K562 (cell line): ENCODE measurements around the gene PSMA5. TPM values are rescaled to one million over a fixed set of nuclear protein-coding genes. Genes with fewer than 3 reads are reported as not detected.

ENCODE experiments used
- ATAC-seq: fragments of 200-7000 bp; cut with Tn5 transposase; 3 replicates; pipeline ENCODE4 v1.9.1; 2020; ENCODE audit warnings: moderate library complexity
- BruUV-seq: library from RNA; stranded (reverse); fragments of 400-500 nt; replicated peaks from 2 replicates; lab custom pipeline; 2021; lab: Mats Ljungman, UMichigan
- CTCF ChIA-PET: fragments of 300-600 bp; formaldehyde crosslinking; extraction: SDS; loops from one replicate; lab custom pipeline; 2021; ENCODE audit warnings: low intra/inter-chr PET ratio; lab: Yijun Ruan, JAX
- POLR2A ChIA-PET: fragments of 300-600, 350-650 bp; sonication (Branson Sonifier 250); formaldehyde crosslinking; extraction: SDS; loops from one replicate; lab custom pipeline; 2021; ENCODE audit warnings: antibody characterized with exemption, inconsistent platforms; lab: Yijun Ruan, JAX
- DNase-seq, 4 experiments: peaks; one replicate each; pipeline versions ENCODE4 v3.0.0 to v3.0.0-alpha.2; 2011 to 2018; ENCODE audit warnings: low spot score in 3 of 4, mixed read lengths in 3 of 4; ENCODE audit errors: extremely low read depth in 1 of 4
- FAIRE-seq: peaks from 2 replicates; lab custom pipeline; 2011; peaks lifted over from hg19 to GRCh38; lab: Jason Lieb, UNC
- H2AFZ ChIP-seq: 2 replicates; pipeline ENCODE4 v1.6.0; 2011; ENCODE audit warnings: low read depth, low read length, control low read depth, inconsistent platforms
- H3K27ac ChIP-seq: fragments of 200-600 bp; 3 replicates; pipeline ENCODE4 v1.8.0; 2011; ENCODE audit warnings: low read depth, mild to moderate bottlenecking, control low read depth, inconsistent platforms, low read length, moderate library complexity, mixed read lengths; ENCODE audit errors: extremely low read depth
- H3K27me3 ChIP-seq, 2 experiments: fragments of 300-600 bp in 1 of 2; 2 replicates in 1 of 2; 3 replicates in 1 of 2; pipeline versions ENCODE4 v1.6.0 to v1.8.0; 2011; ENCODE audit warnings: inconsistent platforms in 2 of 2, low read length in 2 of 2, mild to moderate bottlenecking in 1 of 2, mixed read lengths in 1 of 2, moderate library complexity in 1 of 2; ENCODE audit not compliant: control insufficient read depth in 2 of 2, insufficient read depth in 2 of 2
- H3K36me3 ChIP-seq: fragments of 300-600 bp; 3 replicates; pipeline ENCODE4 v1.8.0; 2011; ENCODE audit warnings: mild to moderate bottlenecking, low read length, inconsistent platforms; ENCODE audit not compliant: control insufficient read depth, insufficient read depth
- H3K4me1 ChIP-seq, 2 experiments: fragments of 200-600 bp in 1 of 2; replicated peaks in 1 of 2; 2 replicates in 1 of 2; 3 replicates in 1 of 2; pipeline versions ENCODE4 v1.5.1 to v1.8.0; 2011; ENCODE audit warnings: inconsistent platforms in 2 of 2, low read length in 2 of 2, mild to moderate bottlenecking in 1 of 2, mixed read lengths in 1 of 2, moderate library complexity in 1 of 2; ENCODE audit not compliant: control insufficient read depth in 2 of 2, insufficient read depth in 2 of 2
- H3K4me2 ChIP-seq: 2 replicates; pipeline ENCODE4 v1.6.1; 2011; ENCODE audit warnings: low read length, control low read depth, inconsistent platforms, mixed read lengths; ENCODE audit not compliant: insufficient read depth
- H3K4me3 ChIP-seq: fragments of 200-600 bp; sonication (generic), shearing (Covaris generic); 2 replicates; pipeline ENCODE4 v1.5.1; 2016; ENCODE audit warnings: control low read depth, inconsistent platforms
- H3K79me2 ChIP-seq: fragments of 200-600 bp; 3 replicates; pipeline ENCODE4 v1.8.0; 2011; ENCODE audit warnings: low read length, inconsistent platforms; ENCODE audit not compliant: control insufficient read depth, insufficient read depth
- H3K9ac ChIP-seq, 2 experiments: 2 replicates each; pipeline versions ENCODE4 v1.6.0 to v1.6.1; 2011; ENCODE audit warnings: low read depth in 2 of 2, low read length in 2 of 2, control low read depth in 1 of 2, inconsistent platforms in 1 of 2, mild to moderate bottlenecking in 1 of 2, mixed read lengths in 1 of 2; ENCODE audit not compliant: insufficient read depth in 1 of 2
- H3K9me1 ChIP-seq: one replicate; pipeline ENCODE4 v1.6.0; 2011; ENCODE audit warnings: inconsistent platforms, mild to moderate bottlenecking, low read length, moderate library complexity; ENCODE audit not compliant: control insufficient read depth, insufficient read depth
- H3K9me3 ChIP-seq: replicated peaks from 2 replicates; pipeline ENCODE4 v1.5.1; 2011; ENCODE audit warnings: low read depth, low read length, inconsistent platforms; ENCODE audit not compliant: control insufficient read depth, insufficient read depth
- H4K20me1 ChIP-seq: replicated peaks from 2 replicates; pipeline ENCODE4 v1.6.1; 2011; ENCODE audit warnings: low read length, inconsistent platforms, mixed read lengths; ENCODE audit not compliant: control insufficient read depth, insufficient read depth
- HMGN3 ChIP-seq: IDR thresholded peaks from 2 replicates; pipeline ENCODE4 v1.6.1; 2011; ENCODE audit warnings: borderline replicate concordance, low read depth, mild to moderate bottlenecking, mixed read lengths, low read length; ENCODE audit not compliant: insufficient read length; ENCODE audit errors: extremely low read depth
- SNRNP70 ChIP-seq: fragments of 200-400 bp; formaldehyde crosslinking; optimal IDR thresholded peaks from 2 replicates; pipeline ENCODE3; 2017; ENCODE audit warnings: low read depth, low read length
- SREBF2 ChIP-seq: sonication (generic); formaldehyde crosslinking; IDR thresholded peaks from 2 replicates; pipeline ENCODE4 v1.4.0; 2020; ENCODE audit warnings: mild to moderate bottlenecking, missing genetic modification reagents
- SRSF9 ChIP-seq: fragments of 200-400 bp; formaldehyde crosslinking; IDR thresholded peaks from 2 replicates; pipeline ENCODE4 v1.6.1; 2017; ENCODE audit warnings: low read depth, low read length, borderline replicate concordance
- WGBS: fragments of 100-300 bp; shearing (Covaris generic); methylation state at CpG from one replicate; pipeline ENCODE4 v1.1.6; 2016; ENCODE audit warnings: low coverage, mixed read lengths; ENCODE audit not compliant: insufficient coverage; ENCODE audit errors: missing lambda C conversion rate; 5-methylcytosine and 5-hydroxymethylcytosine counted together
- in situ Hi-C: fragments of 300-500 bp; cut with MboI; formaldehyde crosslinking; loops from 4 replicates; pipeline ENCODE4 v1.15.0; 2018; ENCODE audit warnings: inconsistent platforms, mixed read lengths
- intact Hi-C: fragments of 100-400 bp; cut with micrococcal nuclease; formaldehyde crosslinking; loops from 2 replicates; pipeline ENCODE4 v1.14.2; 2022
- polyA plus RNA-seq, 8 experiments: library from polyadenylated mRNA; depleted of rRNA in 4 of 8; stranded (reverse) in 5 of 8; unstranded in 3 of 8; fragments of >200 nt; fragmentation: Nextera tagmentation in 2 of 8; fragmentation: Illumina TruSeq in 1 of 8; extraction: Ambion mirVana in 2 of 8; extraction: Trizol in 1 of 8; gene quantifications; 2 replicates each; pipeline versions ENCODE4 v1.2.1 to v1.2.3, GENCODE V29; 2011 to 2014; ENCODE audit warnings: inconsistent platforms in 1 of 8, missing spikeins in 1 of 8
- total RNA-seq, 7 experiments: library from RNA; depleted of rRNA in 6 of 7; stranded (reverse); fragments of >200 nt in 6 of 7; fragmentation: Illumina TruSeq in 2 of 7; extraction: Trizol in 2 of 7; gene quantifications; 2 replicates each; pipeline versions ENCODE4 v1.2.1 to v1.2.3, GENCODE V29; 2011 to 2021; ENCODE audit warnings: low replicate concordance in 1 of 7
- TF ChIP-seq, protein P1 (sequence below): fragments of 250-450 bp; sonication (Bioruptor Pico); IDR thresholded peaks from 2 replicates; pipeline ENCODE4 v1.5.0; 2021; ENCODE audit warnings: mild to moderate bottlenecking, borderline replicate concordance
- TF ChIP-seq, protein P2 (sequence below): sonication (generic); formaldehyde crosslinking; IDR thresholded peaks from 2 replicates; pipeline ENCODE4 v1.8.0; 2022; ENCODE audit warnings: mild to moderate bottlenecking, missing genetic modification reagents

Gene PSMA5
- total and polyA plus RNA-seq, 9 of the 15 experiments (the other 6 are each of a cell fraction or from before 2014, with no cell fraction given), result 82.6 to 542 (median 287) TPM

- TF ChIP-seq, protein P1, sequence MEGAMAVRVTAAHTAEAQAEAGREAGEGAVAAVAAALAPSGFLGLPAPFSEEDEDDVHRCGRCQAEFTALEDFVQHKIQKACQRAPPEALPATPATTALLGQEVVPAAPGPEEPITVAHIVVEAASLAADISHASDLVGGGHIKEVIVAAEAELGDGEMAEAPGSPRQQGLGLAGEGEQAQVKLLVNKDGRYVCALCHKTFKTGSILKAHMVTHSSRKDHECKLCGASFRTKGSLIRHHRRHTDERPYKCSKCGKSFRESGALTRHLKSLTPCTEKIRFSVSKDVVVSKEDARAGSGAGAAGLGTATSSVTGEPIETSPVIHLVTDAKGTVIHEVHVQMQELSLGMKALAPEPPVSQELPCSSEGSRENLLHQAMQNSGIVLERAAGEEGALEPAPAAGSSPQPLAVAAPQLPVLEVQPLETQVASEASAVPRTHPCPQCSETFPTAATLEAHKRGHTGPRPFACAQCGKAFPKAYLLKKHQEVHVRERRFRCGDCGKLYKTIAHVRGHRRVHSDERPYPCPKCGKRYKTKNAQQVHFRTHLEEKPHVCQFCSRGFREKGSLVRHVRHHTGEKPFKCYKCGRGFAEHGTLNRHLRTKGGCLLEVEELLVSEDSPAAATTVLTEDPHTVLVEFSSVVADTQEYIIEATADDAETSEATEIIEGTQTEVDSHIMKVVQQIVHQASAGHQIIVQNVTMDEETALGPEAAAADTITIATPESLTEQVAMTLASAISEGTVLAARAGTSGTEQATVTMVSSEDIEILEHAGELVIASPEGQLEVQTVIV (CRISPR knock-in tag), result no peak
- TF ChIP-seq SRSF9 (no peak), SREBF2 (CRISPR knock-in tag) (no peak)
These were observed 17.2 kb upstream of the PSMA5 start (continued) for GRCh38 chr1:109443476-109443875.

- ChIA-PET POLR2A (no interaction called here), CTCF (no interaction called here)
- ATAC-seq (no peak), DNase-seq (no peak), FAIRE-seq (no peak)
- H3K27me3 ChIP-seq, result peaks cover 5 to 6% of the 10 kb centered on the region in 2 experiments; a peak in 3 of 5 replicates
- H3K79me2 ChIP-seq, result no peaks in the 10 kb centered on the region
- H3K4me3 ChIP-seq, result no peak overlapping the region
- WGBS, result 0% methylated on average over 1 of the region's 1 CpG
- H3K4me1 ChIP-seq, result peaks cover 0 to 15% of the 10 kb centered on the region in 2 experiments; a peak in 3 of 5 replicates
- H3K4me2 ChIP-seq, result no peak overlapping the region
- intact Hi-C loops (no loop called here), in situ Hi-C loops (no loop called here)
- no peaks in the 10 kb centered on the region for H3K36me3 ChIP-seq
- no peaks in the 10 kb centered on the region for H3K9me1 ChIP-seq
- H3K9ac ChIP-seq, result no peak overlapping the region
- H3K9me3 ChIP-seq, result no peaks in the 10 kb centered on the region
- no peak overlapping the region for H2AFZ ChIP-seq
- H3K27ac ChIP-seq, result no peak overlapping the region
- no TSS peak for BruUV-seq
- TF ChIP-seq HMGN3, result no peak
- TF ChIP-seq, protein P2, sequence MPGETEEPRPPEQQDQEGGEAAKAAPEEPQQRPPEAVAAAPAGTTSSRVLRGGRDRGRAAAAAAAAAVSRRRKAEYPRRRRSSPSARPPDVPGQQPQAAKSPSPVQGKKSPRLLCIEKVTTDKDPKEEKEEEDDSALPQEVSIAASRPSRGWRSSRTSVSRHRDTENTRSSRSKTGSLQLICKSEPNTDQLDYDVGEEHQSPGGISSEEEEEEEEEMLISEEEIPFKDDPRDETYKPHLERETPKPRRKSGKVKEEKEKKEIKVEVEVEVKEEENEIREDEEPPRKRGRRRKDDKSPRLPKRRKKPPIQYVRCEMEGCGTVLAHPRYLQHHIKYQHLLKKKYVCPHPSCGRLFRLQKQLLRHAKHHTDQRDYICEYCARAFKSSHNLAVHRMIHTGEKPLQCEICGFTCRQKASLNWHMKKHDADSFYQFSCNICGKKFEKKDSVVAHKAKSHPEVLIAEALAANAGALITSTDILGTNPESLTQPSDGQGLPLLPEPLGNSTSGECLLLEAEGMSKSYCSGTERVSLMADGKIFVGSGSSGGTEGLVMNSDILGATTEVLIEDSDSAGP, result no peak
- TF ChIP-seq SNRNP70, result no peak
- no peaks in the 10 kb centered on the region for H4K20me1 ChIP-seq
These were observed 14.8 kb upstream of the PSMA5 start for GRCh38 chr1:109441069-109441468.
